Cardiac muscle cell (in vitro differentiated cells and primary cell): ENCODE measurements around the gene PLOD2. TPM values are rescaled to one million over a fixed set of nuclear protein-coding genes. Genes with fewer than 3 reads are reported as not detected.

ENCODE experiments used
- DNase-seq, 2 donors: peaks; one replicate each; pipeline versions ENCODE4 v3.0.0 to v3.0.0-alpha.2; 2010 to 2017; ENCODE audit warnings: low read depth in 1 of 2, low spot score in 1 of 2
- H3K27ac ChIP-seq: fragments of 200-600 bp; sonication (generic); 2 replicates; pipeline ENCODE4 v1.5.1; 2016
- H3K27me3 ChIP-seq: fragments of 200-600 bp; sonication (generic); 2 replicates; pipeline ENCODE4 v1.6.0; 2016; ENCODE audit warnings: control low read depth
- H3K36me3 ChIP-seq: fragments of 200-600 bp; sonication (generic); 2 replicates; pipeline ENCODE4 v1.5.1; 2016; ENCODE audit warnings: control low read depth
- H3K4me1 ChIP-seq: fragments of 200-600 bp; sonication (generic); 2 replicates; pipeline ENCODE4 v1.8.1; 2017; ENCODE audit warnings: low read depth, mild to moderate bottlenecking, mixed run types
- H3K4me3 ChIP-seq: fragments of 200-600 bp; sonication (generic); 2 replicates; pipeline ENCODE4 v1.5.1; 2016; ENCODE audit warnings: mild to moderate bottlenecking
- H3K9me3 ChIP-seq: fragments of 200-600 bp; sonication (generic); 2 replicates; pipeline ENCODE4 v1.5.1; 2017; ENCODE audit warnings: low read depth, mild to moderate bottlenecking, control low read depth
- polyA plus RNA-seq: library from polyadenylated mRNA; unstranded; fragments of >200 nt; fragmentation: Nextera tagmentation; extraction: Ambion mirVana; gene quantifications from 2 replicates; pipeline ENCODE4 v1.2.1, GENCODE V29; 2016
- total RNA-seq: library from RNA; depleted of rRNA; stranded (reverse); fragments of >200 nt; gene quantifications from 2 replicates; pipeline ENCODE4 v1.2.3, GENCODE V29; 2016
- TF ChIP-seq, protein P1 (sequence below): IDR thresholded peaks from 2 replicates; pipeline ENCODE4 v1.5.1; 2012; ENCODE audit warnings: low read depth, mild to moderate bottlenecking, low read length

The PLOD2 gene
- total and polyA plus RNA-seq, 2 experiments from 2014 or later, result 82.1 to 108 TPM

DNA sequence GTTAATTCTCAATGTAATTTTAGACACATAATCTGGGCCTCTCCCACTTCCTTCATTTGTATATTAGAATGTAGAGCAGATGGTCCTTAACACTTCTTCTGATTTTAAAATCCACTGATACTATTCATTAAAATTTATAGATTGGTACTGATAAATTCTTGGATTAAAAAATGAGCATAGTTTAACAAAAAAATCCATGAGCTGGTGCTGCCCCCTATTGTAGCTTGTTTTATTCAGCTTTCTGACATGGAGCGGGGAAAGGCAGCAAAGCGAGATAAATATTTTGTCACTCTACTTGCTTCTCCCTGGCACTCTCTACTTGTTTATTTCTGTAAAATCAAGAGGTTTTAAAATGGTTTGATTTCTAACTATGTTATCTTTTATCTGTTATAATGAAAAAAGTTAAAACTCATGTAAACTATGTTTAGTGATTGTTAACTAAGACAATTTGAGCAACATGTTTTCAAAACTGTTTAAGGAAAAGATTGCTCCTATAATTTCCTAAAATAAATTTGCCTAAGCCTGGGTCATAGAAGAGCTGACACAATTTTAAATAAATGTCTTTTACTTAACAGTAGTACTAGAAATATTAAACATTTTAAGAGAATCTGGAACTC, 26.5 kb upstream of the PLOD2 start:
- DNase-seq, result peak; percentile 45 to 53
- Histone ChIP-seq H3K4me3 (no peak overlapping the region), H3K27ac (no peak overlapping the region), H3K4me1 (peaks cover 18% of the 10 kb centered on the region), H3K9me3 (no peaks in the 10 kb centered on the region), H3K36me3 (no peaks in the 10 kb centered on the region), H3K27me3 (no peaks in the 10 kb centered on the region)
- TF ChIP-seq, protein P1, sequence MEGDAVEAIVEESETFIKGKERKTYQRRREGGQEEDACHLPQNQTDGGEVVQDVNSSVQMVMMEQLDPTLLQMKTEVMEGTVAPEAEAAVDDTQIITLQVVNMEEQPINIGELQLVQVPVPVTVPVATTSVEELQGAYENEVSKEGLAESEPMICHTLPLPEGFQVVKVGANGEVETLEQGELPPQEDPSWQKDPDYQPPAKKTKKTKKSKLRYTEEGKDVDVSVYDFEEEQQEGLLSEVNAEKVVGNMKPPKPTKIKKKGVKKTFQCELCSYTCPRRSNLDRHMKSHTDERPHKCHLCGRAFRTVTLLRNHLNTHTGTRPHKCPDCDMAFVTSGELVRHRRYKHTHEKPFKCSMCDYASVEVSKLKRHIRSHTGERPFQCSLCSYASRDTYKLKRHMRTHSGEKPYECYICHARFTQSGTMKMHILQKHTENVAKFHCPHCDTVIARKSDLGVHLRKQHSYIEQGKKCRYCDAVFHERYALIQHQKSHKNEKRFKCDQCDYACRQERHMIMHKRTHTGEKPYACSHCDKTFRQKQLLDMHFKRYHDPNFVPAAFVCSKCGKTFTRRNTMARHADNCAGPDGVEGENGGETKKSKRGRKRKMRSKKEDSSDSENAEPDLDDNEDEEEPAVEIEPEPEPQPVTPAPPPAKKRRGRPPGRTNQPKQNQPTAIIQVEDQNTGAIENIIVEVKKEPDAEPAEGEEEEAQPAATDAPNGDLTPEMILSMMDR, result peak; percentile 58

DNA sequence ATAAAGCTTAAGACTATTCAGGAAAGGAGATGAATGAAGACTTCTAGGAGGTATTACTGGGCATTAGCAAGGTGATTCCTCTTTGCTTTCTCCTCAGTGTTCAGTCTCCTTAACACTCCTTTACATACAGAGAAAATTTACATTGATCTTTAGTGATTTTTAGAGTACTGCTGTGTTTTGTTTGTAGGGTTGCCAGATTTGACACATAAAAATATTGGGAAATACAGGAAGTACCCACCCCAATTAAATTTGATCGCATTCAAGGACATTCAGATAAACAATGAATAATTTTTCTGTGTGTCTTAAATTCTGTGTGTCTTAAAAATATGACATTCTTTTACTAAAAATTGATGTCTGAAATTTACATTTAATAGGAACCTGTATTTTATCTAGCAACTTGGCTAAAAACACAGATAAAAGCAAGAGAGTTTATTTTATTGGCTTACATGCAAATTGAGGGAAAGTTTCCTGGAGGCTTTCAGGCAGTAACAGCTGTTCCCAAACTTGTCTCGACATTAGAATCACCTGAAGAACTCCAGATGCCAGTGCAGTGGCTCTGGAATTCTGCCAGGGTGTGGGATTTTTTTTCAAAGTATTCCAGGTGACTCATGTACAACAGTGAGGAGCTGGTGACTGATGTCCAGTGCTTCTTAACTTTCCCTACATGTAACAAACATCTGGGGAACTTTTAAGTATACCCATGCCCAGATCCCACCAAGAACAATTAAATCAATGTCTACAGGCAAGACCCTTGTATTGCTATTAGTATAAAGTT, 23.4 kb upstream of the PLOD2 start:
- Histone ChIP-seq H3K9me3 (no peaks in the 10 kb centered on the region), H3K27me3 (no peaks in the 10 kb centered on the region), H3K4me1 (peaks cover 18% of the 10 kb centered on the region), H3K36me3 (no peaks in the 10 kb centered on the region), H3K27ac (no peak overlapping the region), H3K4me3 (no peak overlapping the region)
- DNase-seq, result peak; percentile 37 to 52
- TF ChIP-seq, protein P1, result no peak

DNA sequence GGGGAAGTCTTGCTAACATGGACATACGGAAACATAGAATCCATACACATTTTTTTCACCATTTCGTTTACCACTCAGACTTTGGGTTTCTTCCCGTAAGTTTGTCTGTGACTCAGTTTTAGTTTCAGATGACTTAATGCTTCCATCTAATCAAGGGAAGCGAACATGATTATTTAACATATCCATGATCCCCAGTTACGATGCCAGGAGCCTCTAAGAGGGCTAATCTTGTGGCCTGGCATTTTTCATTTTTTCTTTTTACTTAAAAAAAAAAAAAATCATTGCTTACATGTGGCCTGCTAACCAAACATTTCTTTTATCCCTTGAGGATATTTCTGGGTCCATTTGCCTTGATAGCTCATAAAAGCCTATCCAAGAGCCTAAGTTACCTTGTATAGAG, 20.2 kb upstream of the PLOD2 start:
- Histone ChIP-seq H3K4me3 (no peak overlapping the region), H3K4me1 (peaks cover 18% of the 10 kb centered on the region), H3K27me3 (no peaks in the 10 kb centered on the region), H3K9me3 (no peaks in the 10 kb centered on the region), H3K27ac (no peak overlapping the region), H3K36me3 (no peaks in the 10 kb centered on the region)
- TF ChIP-seq, protein P1, result no peak
- DNase-seq, result no peak

DNA sequence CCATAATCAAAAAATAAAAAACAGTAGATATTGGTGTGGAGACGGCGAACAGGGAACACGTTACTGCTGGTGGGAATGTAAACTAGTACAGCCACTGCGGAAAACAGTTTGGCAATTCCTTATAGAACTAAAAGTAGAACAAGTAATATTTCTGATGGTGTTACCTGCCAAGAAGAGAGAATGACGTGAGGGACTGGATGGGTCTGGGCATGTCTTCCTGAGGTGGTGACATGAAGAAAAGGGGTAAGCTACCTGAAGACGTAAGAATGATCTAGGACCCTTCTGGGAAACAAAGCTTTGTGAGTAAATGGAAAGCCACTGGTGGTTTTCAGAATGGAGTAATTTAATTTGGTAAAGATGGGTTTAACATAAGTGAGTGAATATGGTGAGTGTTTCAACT, 19.4 kb upstream of the PLOD2 start:
- Histone ChIP-seq H3K9me3 (no peaks in the 10 kb centered on the region), H3K36me3 (no peaks in the 10 kb centered on the region), H3K27ac (no peak overlapping the region), H3K27me3 (no peaks in the 10 kb centered on the region), H3K4me1 (peaks cover 13% of the 10 kb centered on the region), H3K4me3 (no peak overlapping the region)
- TF ChIP-seq, protein P1, result no peak
- no peak for DNase-seq

DNA sequence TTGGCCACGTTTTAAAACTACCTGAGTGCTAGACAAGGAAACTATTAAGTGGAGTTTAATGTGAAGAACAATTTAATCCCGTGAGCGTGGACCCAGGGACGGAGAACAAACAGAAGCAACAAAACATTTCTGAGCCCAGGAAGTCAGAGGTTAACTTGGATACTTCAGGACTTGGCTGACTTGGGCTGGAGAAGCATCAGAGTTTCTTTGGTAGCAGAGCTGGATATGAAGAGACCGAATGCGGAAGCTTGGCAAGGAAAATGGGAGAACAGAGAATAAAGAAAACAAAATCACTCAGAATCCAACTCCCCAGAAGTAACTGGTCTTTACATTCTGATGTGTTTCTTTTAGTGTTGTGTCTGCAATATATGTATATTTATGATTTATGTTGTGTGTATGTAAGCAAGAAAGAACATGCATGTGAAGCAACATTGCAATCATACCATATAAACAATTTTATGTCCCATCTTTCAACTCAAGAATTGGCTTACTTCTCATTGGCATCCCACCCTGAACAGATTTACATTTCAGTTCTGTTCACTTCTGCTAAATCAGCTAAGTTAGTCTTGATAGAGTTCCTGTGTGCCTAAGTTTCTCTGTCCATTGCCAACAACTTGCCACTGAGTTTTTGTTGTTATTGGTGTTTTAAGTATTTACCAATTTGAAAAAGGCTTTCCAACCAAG, 17.2 kb upstream of the PLOD2 start:
- Histone ChIP-seq H3K27me3 (no peaks in the 10 kb centered on the region), H3K27ac (no peak overlapping the region), H3K4me3 (no peak overlapping the region), H3K4me1 (peaks cover 11% of the 10 kb centered on the region), H3K36me3 (no peaks in the 10 kb centered on the region), H3K9me3 (no peaks in the 10 kb centered on the region)
- TF ChIP-seq, protein P1, result no peak
- DNase-seq, result no peak
